ENCODE results near the gene LRCOL1. TPM values are rescaled to one million over a fixed set of nuclear protein-coding genes. Genes with fewer than 3 reads are reported as not detected.

LRCOL1 gene
- total RNA-seq, 1 donor from 2014 or later = not detected

DNA sequence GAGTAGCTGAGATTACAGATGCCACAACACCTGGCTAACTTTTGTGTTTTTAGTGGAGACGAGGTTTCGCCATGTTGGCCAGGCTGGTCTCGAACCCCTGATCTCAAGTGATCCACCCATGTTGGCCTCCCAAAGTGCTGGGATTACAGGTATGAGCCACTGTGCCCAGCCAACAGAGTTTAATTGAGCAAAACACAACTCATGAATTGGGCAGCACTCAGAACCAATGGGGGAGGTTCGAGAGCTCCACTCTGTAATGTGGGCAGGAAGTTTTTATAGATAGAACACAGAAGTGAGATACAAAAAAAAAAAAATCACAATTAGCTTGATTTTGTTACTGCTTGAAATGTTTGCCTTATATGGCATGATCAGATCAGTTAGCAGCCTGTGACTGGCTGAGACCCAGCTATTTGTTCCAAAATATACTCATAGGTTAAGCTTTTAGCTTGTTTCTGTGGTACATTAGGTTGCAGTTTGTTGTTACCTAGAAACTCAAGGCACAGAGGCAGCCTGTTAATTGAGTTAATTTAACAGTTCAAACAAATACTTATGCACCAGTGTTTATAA is 6.8 kb upstream of the LRCOL1 start:
- DNase-seq (ENCODE audit: low spot score) = no peak
- no peaks in the 10 kb centered on the region for H3K9me3 Mint-ChIP-seq (ENCODE audit: low read depth)
- TF ChIP-seq, protein P1, sequence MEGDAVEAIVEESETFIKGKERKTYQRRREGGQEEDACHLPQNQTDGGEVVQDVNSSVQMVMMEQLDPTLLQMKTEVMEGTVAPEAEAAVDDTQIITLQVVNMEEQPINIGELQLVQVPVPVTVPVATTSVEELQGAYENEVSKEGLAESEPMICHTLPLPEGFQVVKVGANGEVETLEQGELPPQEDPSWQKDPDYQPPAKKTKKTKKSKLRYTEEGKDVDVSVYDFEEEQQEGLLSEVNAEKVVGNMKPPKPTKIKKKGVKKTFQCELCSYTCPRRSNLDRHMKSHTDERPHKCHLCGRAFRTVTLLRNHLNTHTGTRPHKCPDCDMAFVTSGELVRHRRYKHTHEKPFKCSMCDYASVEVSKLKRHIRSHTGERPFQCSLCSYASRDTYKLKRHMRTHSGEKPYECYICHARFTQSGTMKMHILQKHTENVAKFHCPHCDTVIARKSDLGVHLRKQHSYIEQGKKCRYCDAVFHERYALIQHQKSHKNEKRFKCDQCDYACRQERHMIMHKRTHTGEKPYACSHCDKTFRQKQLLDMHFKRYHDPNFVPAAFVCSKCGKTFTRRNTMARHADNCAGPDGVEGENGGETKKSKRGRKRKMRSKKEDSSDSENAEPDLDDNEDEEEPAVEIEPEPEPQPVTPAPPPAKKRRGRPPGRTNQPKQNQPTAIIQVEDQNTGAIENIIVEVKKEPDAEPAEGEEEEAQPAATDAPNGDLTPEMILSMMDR (IDR thresholded peaks at IDR 0.05) = no peak
- H3K36me3 Mint-ChIP-seq (ENCODE audit: low read depth) = no peaks in the 10 kb centered on the region
- peaks cover 11% of the 10 kb centered on the region for H3K4me1 Mint-ChIP-seq (ENCODE audit: low read depth)
- H3K27me3 Mint-ChIP-seq (ENCODE audit: low read depth) = peaks cover 23% of the 10 kb centered on the region
- H3K27ac Mint-ChIP-seq (ENCODE audit: unreplicated experiment) = no peak overlapping the region
- H3K4me3 Mint-ChIP-seq (ENCODE audit: unreplicated experiment) = no peak overlapping the region

GRCh38 chr12:132615579-132616038 is 5.2 kb upstream of the LRCOL1 start:
- H3K27ac Mint-ChIP-seq (ENCODE audit: unreplicated experiment) = no peak overlapping the region
- H3K36me3 Mint-ChIP-seq (ENCODE audit: low read depth) = no peaks in the 10 kb centered on the region
- peaks cover 13% of the 10 kb centered on the region for H3K4me1 Mint-ChIP-seq (ENCODE audit: low read depth)
- H3K9me3 Mint-ChIP-seq (ENCODE audit: low read depth) = peaks cover 4% of the 10 kb centered on the region
- TF ChIP-seq, protein P1 (IDR thresholded peaks at IDR 0.05) = no peak
- no peak overlapping the region for H3K4me3 Mint-ChIP-seq (ENCODE audit: unreplicated experiment)
- no peak for DNase-seq (ENCODE audit: low spot score)
- H3K27me3 Mint-ChIP-seq (ENCODE audit: low read depth) = peaks cover 25% of the 10 kb centered on the region

GRCh38 chr12:132614861-132615578 is 4.6 kb upstream of the LRCOL1 start:
- no peak overlapping the region for H3K4me3 Mint-ChIP-seq (ENCODE audit: unreplicated experiment)

DNA sequence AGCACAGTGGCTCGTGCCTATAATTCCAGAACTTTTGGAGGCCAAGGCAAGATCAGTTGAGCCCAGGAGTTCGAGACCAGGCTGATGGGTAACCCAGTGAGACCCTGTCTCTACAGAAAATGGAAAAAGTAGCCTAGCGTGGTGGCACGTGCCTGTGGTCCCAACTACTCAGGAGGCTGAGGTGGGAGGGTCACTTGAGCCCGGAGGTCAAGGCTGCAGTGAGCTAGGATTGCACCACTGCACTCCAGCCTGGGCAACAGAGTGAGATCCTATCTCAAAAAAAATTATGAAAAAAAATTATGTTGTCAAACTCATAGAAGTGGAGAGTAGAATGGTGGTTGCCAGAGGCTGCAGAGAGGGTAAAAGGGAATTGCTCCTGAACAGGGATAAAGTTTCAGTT is 3.6 kb upstream of the LRCOL1 start:
- peaks cover 19% of the 10 kb centered on the region for H3K4me1 Mint-ChIP-seq (ENCODE audit: low read depth)
- peaks cover 32% of the 10 kb centered on the region for H3K27me3 Mint-ChIP-seq (ENCODE audit: low read depth)
- no peak for DNase-seq (ENCODE audit: low spot score)
- no peaks in the 10 kb centered on the region for H3K36me3 Mint-ChIP-seq (ENCODE audit: low read depth)
- TF ChIP-seq, protein P1 (IDR thresholded peaks at IDR 0.05) = no peak
- H3K4me3 Mint-ChIP-seq (ENCODE audit: unreplicated experiment) = no peak overlapping the region
- H3K27ac Mint-ChIP-seq (ENCODE audit: unreplicated experiment) = no peak overlapping the region
- H3K9me3 Mint-ChIP-seq (ENCODE audit: low read depth) = peaks cover 4% of the 10 kb centered on the region

More at GRCh38 chr12:132614861-132615578, 4.6 kb upstream of the LRCOL1 start:
- H3K4me1 Mint-ChIP-seq (ENCODE audit: low read depth) = peaks cover 19% of the 10 kb centered on the region
- no peak overlapping the region for H3K27ac Mint-ChIP-seq (ENCODE audit: unreplicated experiment)
- H3K36me3 Mint-ChIP-seq (ENCODE audit: low read depth) = no peaks in the 10 kb centered on the region
- no peak for DNase-seq (ENCODE audit: low spot score)
- H3K27me3 Mint-ChIP-seq (ENCODE audit: low read depth) = peaks cover 29% of the 10 kb centered on the region
- TF ChIP-seq, protein P1 (IDR thresholded peaks at IDR 0.05) = peak; percentile 95
- peaks cover 4% of the 10 kb centered on the region for H3K9me3 Mint-ChIP-seq (ENCODE audit: low read depth)

DNA sequence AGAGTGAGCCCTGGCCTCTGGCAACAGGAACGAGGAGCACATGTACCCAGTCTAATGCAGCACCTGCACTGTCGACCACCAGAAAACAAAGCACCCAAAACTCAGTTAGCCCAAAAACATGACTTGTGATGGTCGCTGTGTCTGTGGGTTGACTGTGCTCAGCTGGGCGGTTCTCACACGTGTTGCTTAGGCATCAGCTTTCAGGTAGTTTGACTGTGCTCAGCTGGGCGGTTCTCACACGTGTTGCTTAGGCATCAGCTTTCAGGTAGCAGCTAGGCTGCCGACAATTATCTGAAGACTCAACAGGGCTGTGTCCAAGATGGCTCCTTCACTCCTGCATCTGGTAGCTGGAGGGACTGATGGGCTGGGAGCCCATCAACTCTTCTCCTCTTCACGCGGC is 1.2 kb upstream of the LRCOL1 start:
- peaks cover 12% of the 10 kb centered on the region for H3K4me1 Mint-ChIP-seq (ENCODE audit: low read depth)
- H3K9me3 Mint-ChIP-seq (ENCODE audit: low read depth) = peaks cover 4% of the 10 kb centered on the region
- no peaks in the 10 kb centered on the region for H3K36me3 Mint-ChIP-seq (ENCODE audit: low read depth)
- no peak overlapping the region for H3K4me3 Mint-ChIP-seq (ENCODE audit: unreplicated experiment)
- TF ChIP-seq, protein P1 (IDR thresholded peaks at IDR 0.05) = no peak
- H3K27ac Mint-ChIP-seq (ENCODE audit: unreplicated experiment) = no peak overlapping the region
- no peak for DNase-seq (ENCODE audit: low spot score)
- peaks cover 41% of the 10 kb centered on the region for H3K27me3 Mint-ChIP-seq (ENCODE audit: low read depth)
